HepG2 (cell line): ENCODE measurements around the gene FBXO11. TPM values are rescaled to one million over a fixed set of nuclear protein-coding genes. Genes with fewer than 3 reads are reported as not detected.

Experiments
- CBX5 ChIP-seq: sonication (generic); formaldehyde crosslinking; IDR thresholded peaks from 2 replicates; pipeline ENCODE4 v1.4.0; 2020; ENCODE audit warnings: missing genetic modification reagents, borderline replicate concordance
- CENPX ChIP-seq: sonication (generic); formaldehyde crosslinking; IDR thresholded peaks from 2 replicates; pipeline ENCODE4 v1.9.0; 2021; ENCODE audit warnings: mild to moderate bottlenecking, missing genetic modification reagents, moderate library complexity
- KMT2A ChIP-seq: sonication (generic); formaldehyde crosslinking; IDR thresholded peaks from 2 replicates; pipeline ENCODE4 v1.4.0; 2020; ENCODE audit warnings: missing genetic modification reagents
- MYC ChIP-seq: sonication (generic); formaldehyde crosslinking; IDR thresholded peaks from 2 replicates; pipeline ENCODE4 v1.9.0; 2021; ENCODE audit warnings: missing genetic modification reagents, borderline replicate concordance
- PAF1 ChIP-seq: IDR thresholded peaks from 2 replicates; pipeline ENCODE4 v1.6.1; 2016; ENCODE audit warnings: missing genetic modification reagents, missing compliant biosample characterization
- SKI ChIP-seq: fragments of 450-650 bp; IDR thresholded peaks from one replicate; pipeline ENCODE4 v1.6.1; 2018; ENCODE audit warnings: mild to moderate bottlenecking; ENCODE audit not compliant: partially characterized antibody
- SMAD1 ChIP-seq: sonication (generic); formaldehyde crosslinking; IDR thresholded peaks from 2 replicates; pipeline ENCODE4 v1.4.0; 2020; ENCODE audit warnings: missing genetic modification reagents, low read depth, mild to moderate bottlenecking, borderline replicate concordance
- SSRP1 ChIP-seq: IDR thresholded peaks from 2 replicates; pipeline ENCODE4 v1.6.1; 2016; ENCODE audit warnings: control low read depth
- TGIF2 ChIP-seq: IDR thresholded peaks from 2 replicates; pipeline ENCODE4 v1.6.1; 2016; ENCODE audit warnings: control low read depth, missing compliant biosample characterization
- THYN1 ChIP-seq: sonication (generic); formaldehyde crosslinking; IDR thresholded peaks from 2 replicates; pipeline ENCODE4 v1.8.1; 2023; ENCODE audit warnings: low read depth, mild to moderate bottlenecking, moderate library complexity, missing genetic modification reagents, borderline replicate concordance
- ZNF225 ChIP-seq: sonication (generic); formaldehyde crosslinking; IDR thresholded peaks from 2 replicates; pipeline ENCODE4 v1.4.0; 2020; ENCODE audit warnings: mild to moderate bottlenecking, missing genetic modification reagents
- ZNF75D ChIP-seq: sonication (generic); formaldehyde crosslinking; IDR thresholded peaks from 2 replicates; pipeline ENCODE4 v1.8.1; 2023; ENCODE audit warnings: missing genetic modification reagents, mild to moderate bottlenecking, borderline replicate concordance
- ZNF841 ChIP-seq: sonication (generic); formaldehyde crosslinking; IDR thresholded peaks from 2 replicates; pipeline ENCODE4 v1.8.1; 2023; ENCODE audit warnings: missing genetic modification reagents, borderline replicate concordance
- polyA plus RNA-seq, 8 experiments: library from polyadenylated mRNA; depleted of rRNA in 3 of 8; stranded (reverse) in 7 of 8; unstranded in 1 of 8; fragments of >200 nt; fragmentation: Illumina TruSeq in 4 of 8; extraction: Trizol in 4 of 8; gene quantifications; 2 replicates each; pipeline versions ENCODE4 v1.2.1 to v1.2.3, GENCODE V29; 2011 to 2016; ENCODE audit warnings: low read depth in 4 of 8, missing spikeins in 1 of 8, mixed read lengths in 1 of 8; ENCODE audit not compliant: insufficient read depth in 1 of 8
- total RNA-seq, 5 experiments: library from RNA; depleted of rRNA; stranded (reverse); fragments of >200 nt; fragmentation: Illumina TruSeq; extraction: Trizol; gene quantifications; 2 replicates each; pipeline ENCODE4 v1.2.3, GENCODE V29; 2016; ENCODE audit warnings: low read depth in 1 of 5
- TF ChIP-seq, protein P1 (sequence below): sonication (generic); formaldehyde crosslinking; IDR thresholded peaks from 2 replicates; pipeline ENCODE4 v1.8.1; 2023; ENCODE audit warnings: missing genetic modification reagents, mild to moderate bottlenecking, borderline replicate concordance
- TF ChIP-seq, protein P2 (sequence below): IDR thresholded peaks from 2 replicates; pipeline ENCODE4 v1.6.1; 2016; ENCODE audit warnings: low read depth, control low read depth
- TF ChIP-seq, protein P3 (sequence below): sonication (generic); formaldehyde crosslinking; IDR thresholded peaks from 2 replicates; pipeline ENCODE4 v1.4.0; 2020; ENCODE audit warnings: missing genetic modification reagents, borderline replicate concordance
- TF ChIP-seq, protein P4 (sequence below): sonication (generic); formaldehyde crosslinking; conservative IDR thresholded peaks from 2 replicates; pipeline ENCODE4 v1.4.0; 2020; ENCODE audit warnings: missing genetic modification reagents
- TF ChIP-seq, protein P5 (sequence below): IDR thresholded peaks from 2 replicates; pipeline ENCODE4 v1.6.1; 2016; ENCODE audit warnings: control low read depth
- TF ChIP-seq, protein P6 (sequence below): sonication (generic); formaldehyde crosslinking; IDR thresholded peaks from 2 replicates; pipeline ENCODE4 v1.5.0; 2020; ENCODE audit warnings: mild to moderate bottlenecking, missing genetic modification reagents

The FBXO11 gene
- total and polyA plus RNA-seq, 2 of the 13 experiments (the other 11 are each of a cell fraction or from before 2014, with no cell fraction given), result 27.9 to 47.6 TPM

DNA sequence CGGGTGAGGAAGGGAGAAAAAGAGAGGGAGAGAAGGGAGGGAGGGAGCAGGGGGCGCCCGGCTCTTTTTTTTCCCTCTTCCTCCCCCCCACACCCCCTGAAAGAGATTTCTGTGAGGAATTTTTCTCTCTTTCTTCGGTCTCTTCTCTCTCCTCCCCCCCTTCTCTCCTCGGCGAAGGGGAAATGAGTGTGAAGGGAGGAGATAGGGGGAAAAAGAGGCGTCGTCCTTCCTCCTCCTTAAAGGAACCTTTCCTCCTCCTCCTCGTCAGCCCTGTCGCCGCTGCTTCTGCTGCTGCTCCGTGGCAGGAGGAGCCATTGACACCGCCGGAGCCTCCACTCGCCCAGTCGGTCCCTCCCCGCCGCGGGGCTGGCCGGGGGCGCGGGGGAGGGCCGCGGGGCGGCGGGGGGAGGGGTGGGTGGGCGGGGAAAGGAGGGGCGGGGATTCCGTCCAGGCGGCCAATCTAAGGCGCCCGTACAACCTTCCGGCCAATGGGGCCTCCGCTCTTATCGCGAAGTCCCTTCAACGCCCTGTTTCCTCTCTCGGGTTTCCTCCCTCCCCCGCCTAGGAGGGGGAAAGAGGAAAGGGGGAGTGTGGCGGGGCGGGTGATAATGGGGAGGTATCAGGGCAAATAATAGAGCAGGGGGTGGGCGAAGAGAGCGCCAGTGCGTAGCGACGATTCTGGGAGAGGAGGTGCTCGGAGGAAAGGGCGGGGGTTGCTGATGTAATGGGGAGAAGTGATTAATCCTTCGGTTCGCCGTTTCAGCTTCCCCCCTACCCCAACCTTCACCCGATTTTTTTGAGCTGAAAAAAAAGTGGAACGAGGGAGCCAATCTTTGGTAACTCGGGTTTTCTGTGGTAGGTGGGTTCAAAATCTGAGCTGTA lies at the start of gene FBXO11 (continued):
- TF ChIP-seq THYN1 (CRISPR knock-in tag) (no peak), SSRP1 (CRISPR knock-in tag) (no peak), ZNF225 (CRISPR knock-in tag) (no peak), PAF1 (CRISPR knock-in tag) (no peak), MYC (CRISPR knock-in tag) (0 out of 2 replicates have a peak, but pooled peaks have one; percentile 16), ZNF75D (CRISPR knock-in tag) (no peak), CBX5 (CRISPR knock-in tag) (peak; percentile 73; the same call in 1 of the 2 replicates), KMT2A (CRISPR knock-in tag) (peak; percentile 64; the same call in 1 of the 2 replicates), TGIF2 (CRISPR knock-in tag) (peak; percentile 35), CENPX (CRISPR knock-in tag) (no peak), SMAD1 (CRISPR knock-in tag) (peak; percentile 56; the same call in 1 of the 2 replicates), ZNF841 (no peak), SKI (peak; percentile 27)
- TF ChIP-seq, protein P1, sequence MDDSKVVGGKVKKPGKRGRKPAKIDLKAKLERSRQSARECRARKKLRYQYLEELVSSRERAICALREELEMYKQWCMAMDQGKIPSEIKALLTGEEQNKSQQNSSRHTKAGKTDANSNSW (CRISPR knock-in tag), result no peak
- TF ChIP-seq, protein P2, sequence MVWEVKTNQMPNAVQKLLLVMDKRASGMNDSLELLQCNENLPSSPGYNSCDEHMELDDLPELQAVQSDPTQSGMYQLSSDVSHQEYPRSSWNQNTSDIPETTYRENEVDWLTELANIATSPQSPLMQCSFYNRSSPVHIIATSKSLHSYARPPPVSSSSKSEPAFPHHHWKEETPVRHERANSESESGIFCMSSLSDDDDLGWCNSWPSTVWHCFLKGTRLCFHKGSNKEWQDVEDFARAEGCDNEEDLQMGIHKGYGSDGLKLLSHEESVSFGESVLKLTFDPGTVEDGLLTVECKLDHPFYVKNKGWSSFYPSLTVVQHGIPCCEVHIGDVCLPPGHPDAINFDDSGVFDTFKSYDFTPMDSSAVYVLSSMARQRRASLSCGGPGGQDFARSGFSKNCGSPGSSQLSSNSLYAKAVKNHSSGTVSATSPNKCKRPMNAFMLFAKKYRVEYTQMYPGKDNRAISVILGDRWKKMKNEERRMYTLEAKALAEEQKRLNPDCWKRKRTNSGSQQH, result peak; percentile 72
- TF ChIP-seq, protein P3, sequence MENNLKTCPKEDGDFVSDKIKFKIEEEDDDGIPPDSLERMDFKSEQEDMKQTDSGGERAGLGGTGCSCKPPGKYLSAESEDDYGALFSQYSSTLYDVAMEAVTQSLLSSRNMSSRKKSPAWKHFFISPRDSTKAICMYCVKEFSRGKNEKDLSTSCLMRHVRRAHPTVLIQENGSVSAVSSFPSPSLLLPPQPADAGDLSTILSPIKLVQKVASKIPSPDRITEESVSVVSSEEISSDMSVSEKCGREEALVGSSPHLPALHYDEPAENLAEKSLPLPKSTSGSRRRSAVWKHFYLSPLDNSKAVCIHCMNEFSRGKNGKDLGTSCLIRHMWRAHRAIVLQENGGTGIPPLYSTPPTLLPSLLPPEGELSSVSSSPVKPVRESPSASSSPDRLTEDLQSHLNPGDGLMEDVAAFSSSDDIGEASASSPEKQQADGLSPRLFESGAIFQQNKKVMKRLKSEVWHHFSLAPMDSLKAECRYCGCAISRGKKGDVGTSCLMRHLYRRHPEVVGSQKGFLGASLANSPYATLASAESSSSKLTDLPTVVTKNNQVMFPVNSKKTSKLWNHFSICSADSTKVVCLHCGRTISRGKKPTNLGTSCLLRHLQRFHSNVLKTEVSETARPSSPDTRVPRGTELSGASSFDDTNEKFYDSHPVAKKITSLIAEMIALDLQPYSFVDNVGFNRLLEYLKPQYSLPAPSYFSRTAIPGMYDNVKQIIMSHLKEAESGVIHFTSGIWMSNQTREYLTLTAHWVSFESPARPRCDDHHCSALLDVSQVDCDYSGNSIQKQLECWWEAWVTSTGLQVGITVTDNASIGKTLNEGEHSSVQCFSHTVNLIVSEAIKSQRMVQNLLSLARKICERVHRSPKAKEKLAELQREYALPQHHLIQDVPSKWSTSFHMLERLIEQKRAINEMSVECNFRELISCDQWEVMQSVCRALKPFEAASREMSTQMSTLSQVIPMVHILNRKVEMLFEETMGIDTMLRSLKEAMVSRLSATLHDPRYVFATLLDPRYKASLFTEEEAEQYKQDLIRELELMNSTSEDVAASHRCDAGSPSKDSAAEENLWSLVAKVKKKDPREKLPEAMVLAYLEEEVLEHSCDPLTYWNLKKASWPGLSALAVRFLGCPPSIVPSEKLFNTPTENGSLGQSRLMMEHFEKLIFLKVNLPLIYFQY (CRISPR knock-in tag), result no peak; the same call in 1 of the 2 replicates
- TF ChIP-seq, protein P4, sequence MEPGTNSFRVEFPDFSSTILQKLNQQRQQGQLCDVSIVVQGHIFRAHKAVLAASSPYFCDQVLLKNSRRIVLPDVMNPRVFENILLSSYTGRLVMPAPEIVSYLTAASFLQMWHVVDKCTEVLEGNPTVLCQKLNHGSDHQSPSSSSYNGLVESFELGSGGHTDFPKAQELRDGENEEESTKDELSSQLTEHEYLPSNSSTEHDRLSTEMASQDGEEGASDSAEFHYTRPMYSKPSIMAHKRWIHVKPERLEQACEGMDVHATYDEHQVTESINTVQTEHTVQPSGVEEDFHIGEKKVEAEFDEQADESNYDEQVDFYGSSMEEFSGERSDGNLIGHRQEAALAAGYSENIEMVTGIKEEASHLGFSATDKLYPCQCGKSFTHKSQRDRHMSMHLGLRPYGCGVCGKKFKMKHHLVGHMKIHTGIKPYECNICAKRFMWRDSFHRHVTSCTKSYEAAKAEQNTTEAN, result peak; percentile 47; the same call in 1 of the 2 replicates
- TF ChIP-seq, protein P5, sequence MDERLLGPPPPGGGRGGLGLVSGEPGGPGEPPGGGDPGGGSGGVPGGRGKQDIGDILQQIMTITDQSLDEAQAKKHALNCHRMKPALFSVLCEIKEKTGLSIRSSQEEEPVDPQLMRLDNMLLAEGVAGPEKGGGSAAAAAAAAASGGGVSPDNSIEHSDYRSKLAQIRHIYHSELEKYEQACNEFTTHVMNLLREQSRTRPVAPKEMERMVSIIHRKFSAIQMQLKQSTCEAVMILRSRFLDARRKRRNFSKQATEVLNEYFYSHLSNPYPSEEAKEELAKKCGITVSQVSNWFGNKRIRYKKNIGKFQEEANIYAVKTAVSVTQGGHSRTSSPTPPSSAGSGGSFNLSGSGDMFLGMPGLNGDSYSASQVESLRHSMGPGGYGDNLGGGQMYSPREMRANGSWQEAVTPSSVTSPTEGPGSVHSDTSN, result no peak
- TF ChIP-seq, protein P6, sequence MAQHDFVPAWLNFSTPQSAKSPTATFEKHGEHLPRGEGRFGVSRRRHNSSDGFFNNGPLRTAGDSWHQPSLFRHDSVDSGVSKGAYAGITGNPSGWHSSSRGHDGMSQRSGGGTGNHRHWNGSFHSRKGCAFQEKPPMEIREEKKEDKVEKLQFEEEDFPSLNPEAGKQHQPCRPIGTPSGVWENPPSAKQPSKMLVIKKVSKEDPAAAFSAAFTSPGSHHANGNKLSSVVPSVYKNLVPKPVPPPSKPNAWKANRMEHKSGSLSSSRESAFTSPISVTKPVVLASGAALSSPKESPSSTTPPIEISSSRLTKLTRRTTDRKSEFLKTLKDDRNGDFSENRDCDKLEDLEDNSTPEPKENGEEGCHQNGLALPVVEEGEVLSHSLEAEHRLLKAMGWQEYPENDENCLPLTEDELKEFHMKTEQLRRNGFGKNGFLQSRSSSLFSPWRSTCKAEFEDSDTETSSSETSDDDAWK, result no peak
